Esophagus muscularis mucosa (tissue), 4 donors: ENCODE data around the gene PLCL1.

Experiments
- CTCF ChIP-seq, 3 experiments: fragments of 200-600 bp in 2 of 3; fragments of 450-650 bp in 1 of 3; sonication (generic) in 2 of 3; IDR thresholded peaks; one replicate each; pipeline ENCODE4 v1.5.1; 2017 to 2019; ENCODE audit warnings: antibody characterized with exemption in 3 of 3, mild to moderate bottlenecking in 2 of 3, moderate library complexity in 1 of 3
- EP300 ChIP-seq: sonication (generic); formaldehyde crosslinking; IDR thresholded peaks from one replicate; pipeline ENCODE4 v1.6.1; 2017; ENCODE audit warnings: antibody characterized with exemption
- POLR2A ChIP-seq: fragments of 450-650 bp; IDR thresholded peaks from one replicate; pipeline ENCODE4 v1.6.1; 2017; ENCODE audit warnings: antibody characterized with exemption, moderate library complexity, mild to moderate bottlenecking, low read depth
- POLR2AphosphoS5 ChIP-seq, 2 donors: sonication (generic); formaldehyde crosslinking; IDR thresholded peaks; one replicate each; pipeline ENCODE4 v1.6.1; 2017; ENCODE audit warnings: antibody characterized with exemption in 2 of 2

- TF ChIP-seq CTCF (IDR thresholded peaks at IDR 0.05) = no peak
- TF ChIP-seq POLR2A = no peak
- TF ChIP-seq POLR2AphosphoS5 (IDR thresholded peaks at IDR 0.05) = no peak
- no peak for TF ChIP-seq EP300
Observed at GRCh38 chr2:197996583-197996982, 192.2 kb downstream of the PLCL1 start.
